Liver (tissue), 9 donors: ENCODE data around the gene THRB. TPM values are rescaled to one million over a fixed set of nuclear protein-coding genes. Genes with fewer than 3 reads are reported as not detected.

Experiments
- DNase-seq: peaks from one replicate; pipeline ENCODE4 v3.0.0-alpha.2; 2017; ENCODE audit warnings: low spot score
- H3K27ac ChIP-seq, 2 donors: one replicate each; pipeline ENCODE4 v1.7.0; 2013; ENCODE audit warnings: inconsistent platforms in 2 of 2, low read length in 2 of 2, control low read depth in 1 of 2, low read depth in 1 of 2, mild to moderate bottlenecking in 1 of 2
- H3K27me3 ChIP-seq, 4 donors: one replicate each; pipeline versions ENCODE4 v1.6.1 to v1.7.0; 2013; ENCODE audit warnings: low read length in 3 of 4, inconsistent platforms in 1 of 4, mild to moderate bottlenecking in 1 of 4, moderate library complexity in 1 of 4; ENCODE audit not compliant: control insufficient read depth in 4 of 4, insufficient read depth in 4 of 4
- H3K36me3 ChIP-seq, 4 donors: one replicate each; pipeline versions ENCODE4 v1.6.1 to v1.7.0; 2013; ENCODE audit warnings: low read length in 3 of 4, mild to moderate bottlenecking in 3 of 4, low read depth in 1 of 4, moderate library complexity in 1 of 4; ENCODE audit not compliant: control insufficient read depth in 4 of 4, insufficient read depth in 3 of 4
- H3K4me1 ChIP-seq, 4 donors: one replicate each; pipeline versions ENCODE4 v1.6.1 to v1.7.0; 2013; ENCODE audit warnings: low read length in 3 of 4, mild to moderate bottlenecking in 3 of 4, moderate library complexity in 1 of 4; ENCODE audit not compliant: control insufficient read depth in 4 of 4, insufficient read depth in 4 of 4
- H3K4me3 ChIP-seq, 3 donors: one replicate each; pipeline versions ENCODE4 v1.6.1 to v1.7.0; 2013; ENCODE audit warnings: low read length in 3 of 3, control low read depth in 1 of 3, low read depth in 1 of 3, mild to moderate bottlenecking in 1 of 3
- H3K9ac ChIP-seq, 2 donors: one replicate each; pipeline ENCODE4 v1.7.0; 2013; ENCODE audit warnings: low read length in 2 of 2, mild to moderate bottlenecking in 2 of 2, moderate library complexity in 2 of 2, control low read depth in 1 of 2, low read depth in 1 of 2
- H3K9me3 ChIP-seq, 4 donors: one replicate each; pipeline versions ENCODE4 v1.6.1 to v1.7.0; 2013; ENCODE audit warnings: low read length in 3 of 4; ENCODE audit not compliant: control insufficient read depth in 4 of 4
- EGR1 ChIP-seq, 2 donors: IDR thresholded peaks; 2 replicates each; pipeline ENCODE4 v1.6.1; 2016 to 2018; ENCODE audit warnings: antibody characterized with exemption in 2 of 2, low read depth in 2 of 2
- FOXA1 ChIP-seq: IDR thresholded peaks from 2 replicates; pipeline ENCODE4 v1.6.1; 2016; ENCODE audit warnings: antibody characterized with exemption
- FOXA2 ChIP-seq: IDR thresholded peaks from 2 replicates; pipeline ENCODE4 v1.6.1; 2016; ENCODE audit warnings: antibody characterized with exemption
- GABPA ChIP-seq, 2 donors: IDR thresholded peaks in 1 of 2; conservative IDR thresholded peaks in 1 of 2; 2 replicates each; pipeline ENCODE4 v1.6.1; 2016; ENCODE audit warnings: antibody characterized with exemption in 2 of 2, mild to moderate bottlenecking in 1 of 2, moderate library complexity in 1 of 2
- HNF4A ChIP-seq, 2 donors: conservative IDR thresholded peaks; 2 replicates each; pipeline ENCODE4 v1.6.1; 2016; ENCODE audit warnings: antibody characterized with exemption in 2 of 2, mild to moderate bottlenecking in 2 of 2
- HNF4G ChIP-seq: IDR thresholded peaks from 2 replicates; pipeline ENCODE4 v1.6.1; 2016; ENCODE audit warnings: antibody characterized with exemption
- JUND ChIP-seq, 2 donors: IDR thresholded peaks; 2 replicates each; pipeline ENCODE4 v1.6.1; 2016; ENCODE audit warnings: antibody characterized with exemption in 2 of 2
- NR2F2 ChIP-seq: IDR thresholded peaks from 2 replicates; pipeline ENCODE4 v1.6.1; 2016; ENCODE audit warnings: antibody characterized with exemption
- RXRA ChIP-seq, 2 donors: IDR thresholded peaks; 2 replicates each; pipeline ENCODE4 v1.6.1; 2017 to 2018; ENCODE audit warnings: antibody characterized with exemption in 2 of 2, mild to moderate bottlenecking in 1 of 2
- SP1 ChIP-seq: IDR thresholded peaks from 2 replicates; pipeline ENCODE4 v1.6.1; 2018; ENCODE audit warnings: antibody characterized with exemption, mild to moderate bottlenecking
- TAF1 ChIP-seq: conservative IDR thresholded peaks from 2 replicates; pipeline ENCODE4 v1.6.1; 2016; ENCODE audit warnings: antibody characterized with exemption, mild to moderate bottlenecking
- YY1 ChIP-seq: IDR thresholded peaks from 2 replicates; pipeline ENCODE4 v1.6.1; 2016; ENCODE audit warnings: antibody characterized with exemption, mild to moderate bottlenecking
- WGBS: extraction: QIAGEN DNeasy Blood & Tissue Kit; methylation state at CpG from one replicate; pipeline ENCODE4 v1.1.7; 2013; 5-methylcytosine and 5-hydroxymethylcytosine counted together
- polyA plus RNA-seq, 2 donors: library from polyadenylated mRNA; stranded (reverse) in 1 of 2; unstranded in 1 of 2; fragments of 200-250 nt in 1 of 2; fragments of >200 nt in 1 of 2; fragmentation: Nextera tagmentation in 1 of 2; extraction: Ambion mirVana in 1 of 2; gene quantifications; one replicate each; pipeline versions ENCODE4 v1.2.1 to v1.2.3, GENCODE V29; 2013 to 2015
- total RNA-seq, 2 donors: library from RNA; depleted of rRNA; stranded (reverse); fragments of >200 nt; gene quantifications; one replicate each; pipeline ENCODE4 v1.2.3, GENCODE V29; 2014
- TF ChIP-seq, protein P1 (sequence below): IDR thresholded peaks from 2 replicates; pipeline ENCODE4 v1.6.1; 2016; ENCODE audit warnings: antibody characterized with exemption, mild to moderate bottlenecking
- TF ChIP-seq, protein P2 (sequence below): IDR thresholded peaks from 2 replicates; pipeline ENCODE4 v1.6.1; 2016; ENCODE audit warnings: antibody characterized with exemption
- TF ChIP-seq, protein P3 (sequence below): fragments of 150-350 bp; IDR thresholded peaks from 2 replicates; pipeline ENCODE4 v1.5.1; 2017; ENCODE audit warnings: improper control_type of control experiment, low read depth, low read length; ENCODE audit not compliant: missing input control
- TF ChIP-seq, protein P4 (sequence below): IDR thresholded peaks from 2 replicates; pipeline ENCODE4 v1.6.1; 2016; ENCODE audit warnings: antibody characterized with exemption
- TF ChIP-seq, protein P5 (sequence below): IDR thresholded peaks from 2 replicates; pipeline ENCODE4 v1.6.1; 2016; ENCODE audit warnings: antibody characterized with exemption
- donor health status: healthy.
- donor health status: healthy.
- donor health status: healthy.
- donor health status: healthy.
- donor health status: healthy.

The THRB gene
- total and polyA plus RNA-seq, 4 donors, result 5.9 to 23.9 (median 9.3) TPM

DNA sequence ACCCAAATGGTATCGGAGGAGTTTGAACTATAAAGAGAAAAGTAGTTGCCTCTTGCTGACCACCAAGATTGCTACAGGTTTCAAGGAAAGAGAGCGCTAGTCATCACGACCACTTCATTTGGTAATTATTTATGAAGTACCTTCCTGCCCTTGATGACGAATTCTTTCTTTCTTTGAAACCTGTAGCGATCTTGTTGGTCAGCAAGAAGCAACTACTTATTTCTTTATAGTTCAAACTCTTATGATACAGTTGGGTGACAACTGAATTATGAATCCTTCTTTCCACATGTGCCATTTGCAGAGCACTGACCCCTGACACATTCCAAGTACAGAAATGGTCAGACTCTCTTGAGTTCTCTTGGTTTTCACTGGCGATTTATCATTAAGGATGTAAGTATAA lies 46.8 kb downstream of the THRB start:
- Histone ChIP-seq H3K9me3 (no peaks in the 10 kb centered on the region), H3K4me1 (peaks cover 9 to 30% (median 20%) of the 10 kb centered on the region in 4 donors), H3K27me3 (no peaks in the 10 kb centered on the region), H3K27ac (no peak overlapping the region), H3K36me3 (no peaks in the 10 kb centered on the region), H3K9ac (no peak overlapping the region), H3K4me3 (no peak overlapping the region)
- TF ChIP-seq, protein P1, sequence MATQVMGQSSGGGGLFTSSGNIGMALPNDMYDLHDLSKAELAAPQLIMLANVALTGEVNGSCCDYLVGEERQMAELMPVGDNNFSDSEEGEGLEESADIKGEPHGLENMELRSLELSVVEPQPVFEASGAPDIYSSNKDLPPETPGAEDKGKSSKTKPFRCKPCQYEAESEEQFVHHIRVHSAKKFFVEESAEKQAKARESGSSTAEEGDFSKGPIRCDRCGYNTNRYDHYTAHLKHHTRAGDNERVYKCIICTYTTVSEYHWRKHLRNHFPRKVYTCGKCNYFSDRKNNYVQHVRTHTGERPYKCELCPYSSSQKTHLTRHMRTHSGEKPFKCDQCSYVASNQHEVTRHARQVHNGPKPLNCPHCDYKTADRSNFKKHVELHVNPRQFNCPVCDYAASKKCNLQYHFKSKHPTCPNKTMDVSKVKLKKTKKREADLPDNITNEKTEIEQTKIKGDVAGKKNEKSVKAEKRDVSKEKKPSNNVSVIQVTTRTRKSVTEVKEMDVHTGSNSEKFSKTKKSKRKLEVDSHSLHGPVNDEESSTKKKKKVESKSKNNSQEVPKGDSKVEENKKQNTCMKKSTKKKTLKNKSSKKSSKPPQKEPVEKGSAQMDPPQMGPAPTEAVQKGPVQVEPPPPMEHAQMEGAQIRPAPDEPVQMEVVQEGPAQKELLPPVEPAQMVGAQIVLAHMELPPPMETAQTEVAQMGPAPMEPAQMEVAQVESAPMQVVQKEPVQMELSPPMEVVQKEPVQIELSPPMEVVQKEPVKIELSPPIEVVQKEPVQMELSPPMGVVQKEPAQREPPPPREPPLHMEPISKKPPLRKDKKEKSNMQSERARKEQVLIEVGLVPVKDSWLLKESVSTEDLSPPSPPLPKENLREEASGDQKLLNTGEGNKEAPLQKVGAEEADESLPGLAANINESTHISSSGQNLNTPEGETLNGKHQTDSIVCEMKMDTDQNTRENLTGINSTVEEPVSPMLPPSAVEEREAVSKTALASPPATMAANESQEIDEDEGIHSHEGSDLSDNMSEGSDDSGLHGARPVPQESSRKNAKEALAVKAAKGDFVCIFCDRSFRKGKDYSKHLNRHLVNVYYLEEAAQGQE, result no peak
- TF ChIP-seq, protein P2, sequence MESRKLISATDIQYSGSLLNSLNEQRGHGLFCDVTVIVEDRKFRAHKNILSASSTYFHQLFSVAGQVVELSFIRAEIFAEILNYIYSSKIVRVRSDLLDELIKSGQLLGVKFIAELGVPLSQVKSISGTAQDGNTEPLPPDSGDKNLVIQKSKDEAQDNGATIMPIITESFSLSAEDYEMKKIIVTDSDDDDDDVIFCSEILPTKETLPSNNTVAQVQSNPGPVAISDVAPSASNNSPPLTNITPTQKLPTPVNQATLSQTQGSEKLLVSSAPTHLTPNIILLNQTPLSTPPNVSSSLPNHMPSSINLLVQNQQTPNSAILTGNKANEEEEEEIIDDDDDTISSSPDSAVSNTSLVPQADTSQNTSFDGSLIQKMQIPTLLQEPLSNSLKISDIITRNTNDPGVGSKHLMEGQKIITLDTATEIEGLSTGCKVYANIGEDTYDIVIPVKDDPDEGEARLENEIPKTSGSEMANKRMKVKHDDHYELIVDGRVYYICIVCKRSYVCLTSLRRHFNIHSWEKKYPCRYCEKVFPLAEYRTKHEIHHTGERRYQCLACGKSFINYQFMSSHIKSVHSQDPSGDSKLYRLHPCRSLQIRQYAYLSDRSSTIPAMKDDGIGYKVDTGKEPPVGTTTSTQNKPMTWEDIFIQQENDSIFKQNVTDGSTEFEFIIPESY, result no peak
- TF ChIP-seq FOXA2, result no peak
- TF ChIP-seq, protein P3, sequence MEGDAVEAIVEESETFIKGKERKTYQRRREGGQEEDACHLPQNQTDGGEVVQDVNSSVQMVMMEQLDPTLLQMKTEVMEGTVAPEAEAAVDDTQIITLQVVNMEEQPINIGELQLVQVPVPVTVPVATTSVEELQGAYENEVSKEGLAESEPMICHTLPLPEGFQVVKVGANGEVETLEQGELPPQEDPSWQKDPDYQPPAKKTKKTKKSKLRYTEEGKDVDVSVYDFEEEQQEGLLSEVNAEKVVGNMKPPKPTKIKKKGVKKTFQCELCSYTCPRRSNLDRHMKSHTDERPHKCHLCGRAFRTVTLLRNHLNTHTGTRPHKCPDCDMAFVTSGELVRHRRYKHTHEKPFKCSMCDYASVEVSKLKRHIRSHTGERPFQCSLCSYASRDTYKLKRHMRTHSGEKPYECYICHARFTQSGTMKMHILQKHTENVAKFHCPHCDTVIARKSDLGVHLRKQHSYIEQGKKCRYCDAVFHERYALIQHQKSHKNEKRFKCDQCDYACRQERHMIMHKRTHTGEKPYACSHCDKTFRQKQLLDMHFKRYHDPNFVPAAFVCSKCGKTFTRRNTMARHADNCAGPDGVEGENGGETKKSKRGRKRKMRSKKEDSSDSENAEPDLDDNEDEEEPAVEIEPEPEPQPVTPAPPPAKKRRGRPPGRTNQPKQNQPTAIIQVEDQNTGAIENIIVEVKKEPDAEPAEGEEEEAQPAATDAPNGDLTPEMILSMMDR, result no peak
- no peak for TF ChIP-seq RXRA (IDR thresholded peaks at IDR 0.05)
- no peak for DNase-seq
- WGBS, result 98% methylated on average over 6 of the region's 6 CpGs

DNA sequence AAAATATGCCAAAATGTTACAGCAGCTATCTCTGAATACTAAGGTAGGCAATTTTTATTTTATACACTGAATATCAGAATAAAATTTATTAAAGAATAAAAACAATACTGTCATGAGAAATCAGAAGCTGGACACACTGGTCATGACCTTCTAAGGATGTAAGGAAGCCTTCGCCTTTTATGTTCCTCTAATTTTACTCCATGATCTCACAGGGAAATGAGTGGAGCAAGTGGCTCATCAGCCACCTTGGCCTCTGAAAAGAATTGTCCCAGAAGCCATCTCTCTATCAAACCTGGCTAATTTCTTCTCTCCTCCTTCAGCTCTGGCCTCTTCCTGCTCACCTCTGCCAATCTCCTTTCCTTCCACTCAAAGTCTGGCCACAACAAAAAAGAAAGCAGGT lies 48.6 kb downstream of the THRB start:
- Histone ChIP-seq H3K4me3 (no peak overlapping the region), H3K9me3 (no peaks in the 10 kb centered on the region), H3K27ac (no peak overlapping the region), H3K4me1 (peaks cover 5 to 23% (median 16%) of the 10 kb centered on the region in 4 donors), H3K9ac (no peak overlapping the region), H3K36me3 (no peaks in the 10 kb centered on the region), H3K27me3 (no peaks in the 10 kb centered on the region)
- no peak for DNase-seq
- 96% methylated on average over 1 of the region's 1 CpG for WGBS
- TF ChIP-seq FOXA1, result no peak
- no peak for TF ChIP-seq RXRA (IDR thresholded peaks at IDR 0.05)
- TF ChIP-seq, protein P4, sequence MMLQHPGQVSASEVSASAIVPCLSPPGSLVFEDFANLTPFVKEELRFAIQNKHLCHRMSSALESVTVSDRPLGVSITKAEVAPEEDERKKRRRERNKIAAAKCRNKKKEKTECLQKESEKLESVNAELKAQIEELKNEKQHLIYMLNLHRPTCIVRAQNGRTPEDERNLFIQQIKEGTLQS, result no peak
- TF ChIP-seq TAF1, result no peak
- no peak for TF ChIP-seq HNF4A (conservative IDR thresholded peaks at IDR 0.05)
- TF ChIP-seq EGR1 (IDR thresholded peaks at IDR 0.05; ENCODE audit: low read depth in 2 of 2), result no peak
- no peak for TF ChIP-seq YY1
- no peak for TF ChIP-seq GABPA (IDR thresholded peaks at IDR 0.05 in 1 of 2, conservative IDR thresholded peaks at IDR 0.05 in 1 of 2)
- no peak for TF ChIP-seq FOXA2
- TF ChIP-seq HNF4G, result no peak
- TF ChIP-seq, protein P2, result no peak
- TF ChIP-seq SP1, result no peak
- TF ChIP-seq, protein P1, result no peak
- TF ChIP-seq NR2F2, result no peak
- no peak for TF ChIP-seq JUND (IDR thresholded peaks at IDR 0.05)
- TF ChIP-seq, protein P5, sequence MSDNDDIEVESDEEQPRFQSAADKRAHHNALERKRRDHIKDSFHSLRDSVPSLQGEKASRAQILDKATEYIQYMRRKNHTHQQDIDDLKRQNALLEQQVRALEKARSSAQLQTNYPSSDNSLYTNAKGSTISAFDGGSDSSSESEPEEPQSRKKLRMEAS, result no peak
